HG02571 (cell line): ENCODE results near the gene RPH3AL.

Experiments
- ATAC-seq: cut with Tn5 transposase; IDR thresholded peaks from one replicate; pipeline ENCODE4 v1.9.1; 2021; ENCODE audit warnings: mild to moderate bottlenecking, moderate library complexity; ENCODE audit not compliant: unreplicated experiment

Gene RPH3AL, protein sequence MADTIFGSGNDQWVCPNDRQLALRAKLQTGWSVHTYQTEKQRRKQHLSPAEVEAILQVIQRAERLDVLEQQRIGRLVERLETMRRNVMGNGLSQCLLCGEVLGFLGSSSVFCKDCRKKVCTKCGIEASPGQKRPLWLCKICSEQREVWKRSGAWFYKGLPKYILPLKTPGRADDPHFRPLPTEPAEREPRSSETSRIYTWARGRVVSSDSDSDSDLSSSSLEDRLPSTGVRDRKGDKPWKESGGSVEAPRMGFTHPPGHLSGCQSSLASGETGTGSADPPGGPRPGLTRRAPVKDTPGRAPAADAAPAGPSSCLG

DNA sequence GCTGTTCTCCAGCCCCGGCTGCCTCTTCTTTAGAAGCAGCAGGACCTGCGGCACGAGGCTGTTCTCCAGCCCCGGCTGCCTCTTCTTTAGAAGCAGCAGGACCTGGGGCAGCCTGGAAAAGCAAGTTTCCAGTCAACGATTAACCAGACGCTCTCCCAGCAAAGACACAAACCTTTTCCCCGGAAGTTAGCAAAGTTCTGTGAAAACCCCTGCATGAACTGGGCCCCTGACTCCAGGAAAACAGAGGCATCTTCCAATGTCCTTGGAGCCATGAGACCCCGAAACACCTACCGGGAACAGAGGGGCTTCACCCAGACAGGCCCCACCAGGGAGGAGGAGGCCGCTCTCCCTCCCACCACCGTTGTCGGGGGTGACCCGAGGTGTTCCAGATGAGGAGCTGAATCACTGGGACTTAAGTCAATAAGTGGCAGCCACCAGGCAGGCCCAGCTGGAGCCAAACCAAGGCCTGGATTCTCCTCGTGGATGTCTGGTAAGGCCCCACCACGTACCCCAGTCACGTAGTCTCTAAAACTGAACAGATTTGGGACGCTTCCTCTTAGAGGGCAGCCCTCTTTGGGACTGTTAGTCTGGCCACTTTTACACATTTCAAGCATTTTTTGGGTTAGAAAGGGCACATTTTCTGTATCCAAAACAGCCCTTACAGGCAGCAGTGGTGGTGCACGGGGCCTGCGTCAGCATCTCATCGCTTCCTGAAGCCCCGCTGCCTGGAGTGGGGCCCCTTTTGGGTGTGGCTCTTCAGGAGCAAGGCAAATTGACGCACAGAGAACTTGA lies at the start of gene RPH3AL:
Gene RPH3AL (minus strand): TSS at position 387 of the 792 bp plus-strand sequence. CDS start 25,264 bp downstream, outside the sequence.
- ATAC-seq: no peak

DNA sequence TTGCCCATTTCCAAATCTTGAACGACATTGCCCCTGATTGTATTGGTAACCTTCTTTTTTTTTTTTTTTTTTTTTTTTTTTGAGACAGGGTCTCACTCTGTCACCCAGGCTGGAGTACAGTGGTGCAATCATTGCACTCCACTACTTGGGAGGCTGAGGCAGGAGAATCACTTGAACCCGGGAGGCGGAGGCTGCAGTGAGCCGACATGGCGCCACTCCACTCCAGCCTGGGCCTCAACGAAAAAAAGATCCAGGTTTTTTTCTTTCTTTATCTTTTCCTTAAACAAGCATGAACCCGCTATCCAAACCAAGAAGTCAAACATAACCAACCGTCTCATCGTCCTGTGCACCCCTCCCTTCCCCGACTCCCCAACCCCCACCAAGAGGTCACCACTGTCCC lies 47.6 kb upstream of the RPH3AL start:
- no peak for ATAC-seq

DNA sequence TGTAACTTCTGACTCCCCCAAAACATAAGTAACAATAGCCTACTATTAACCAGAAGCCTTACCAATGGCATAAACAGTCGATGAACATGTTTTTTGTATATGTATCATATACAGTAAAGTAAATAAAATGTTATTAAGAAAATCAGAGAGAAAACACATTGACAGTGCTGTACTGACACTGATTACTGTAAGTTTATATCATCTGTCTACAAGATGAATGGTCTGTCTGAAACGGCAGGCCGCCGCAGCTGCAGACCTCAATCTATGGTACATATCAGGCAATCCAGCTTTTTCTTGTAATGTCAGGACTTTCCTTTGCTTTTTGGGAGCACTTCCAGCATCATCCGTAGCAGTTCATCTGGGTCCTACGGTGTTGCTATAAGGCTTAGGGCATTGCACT lies 44.2 kb upstream of the RPH3AL start:
- ATAC-seq: no peak

DNA sequence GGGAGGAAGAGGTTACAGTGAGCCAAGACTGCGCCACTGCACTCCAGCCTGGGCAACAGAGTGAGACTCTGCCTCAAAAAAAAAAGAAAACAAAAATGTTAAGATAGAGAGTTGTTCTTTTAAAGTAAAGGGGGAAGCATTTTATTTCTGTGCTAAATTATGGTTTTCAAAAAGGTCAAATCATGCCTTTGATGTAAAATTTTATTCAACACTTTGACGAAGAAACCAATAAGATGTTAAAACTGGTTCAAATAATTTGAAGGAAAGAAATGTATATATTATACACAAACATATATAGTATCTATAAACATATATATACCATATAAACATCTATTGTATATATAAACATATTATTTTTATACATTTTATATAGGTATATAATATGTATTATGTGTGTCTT lies 43.4 kb upstream of the RPH3AL start:
- no peak for ATAC-seq

DNA sequence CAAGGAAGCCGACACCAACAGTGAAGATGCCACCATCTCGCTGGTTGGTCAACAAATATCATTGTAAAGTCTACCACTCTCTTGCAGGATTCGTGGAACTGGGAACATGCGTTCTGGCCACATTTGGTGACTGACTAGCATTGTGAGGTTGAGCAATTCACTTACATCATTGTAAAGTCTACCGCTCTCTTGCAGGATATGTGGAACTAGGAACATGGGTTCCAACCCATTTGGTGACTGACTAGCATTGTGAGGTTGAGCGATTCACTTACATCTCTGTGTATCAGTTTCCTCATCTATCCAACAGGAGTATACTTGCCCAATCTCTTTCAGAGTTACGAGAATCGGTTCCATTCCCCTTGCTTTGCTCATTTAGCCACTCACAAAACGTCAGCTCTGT lies 42.6 kb upstream of the RPH3AL start:
- no peak for ATAC-seq

DNA sequence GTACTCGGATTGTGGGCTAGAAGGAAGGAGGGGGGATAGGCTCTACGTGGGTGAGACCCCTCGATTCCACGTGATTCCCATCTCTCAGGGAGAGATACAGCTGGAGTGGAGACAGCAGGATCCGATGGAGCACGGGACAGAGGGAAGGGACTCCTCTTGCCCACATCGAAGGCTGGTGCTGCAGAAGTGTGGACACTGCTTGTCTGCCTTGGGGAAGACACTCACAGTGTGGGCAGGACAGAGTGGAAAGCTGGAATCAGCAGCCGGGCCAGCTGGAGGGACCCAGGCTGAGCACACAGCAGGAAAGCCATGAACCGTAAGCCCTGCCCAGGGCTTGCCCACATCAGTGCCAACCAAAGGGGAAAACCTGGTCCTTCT lies 42.1 kb upstream of the RPH3AL start:
- ATAC-seq: no peak

DNA sequence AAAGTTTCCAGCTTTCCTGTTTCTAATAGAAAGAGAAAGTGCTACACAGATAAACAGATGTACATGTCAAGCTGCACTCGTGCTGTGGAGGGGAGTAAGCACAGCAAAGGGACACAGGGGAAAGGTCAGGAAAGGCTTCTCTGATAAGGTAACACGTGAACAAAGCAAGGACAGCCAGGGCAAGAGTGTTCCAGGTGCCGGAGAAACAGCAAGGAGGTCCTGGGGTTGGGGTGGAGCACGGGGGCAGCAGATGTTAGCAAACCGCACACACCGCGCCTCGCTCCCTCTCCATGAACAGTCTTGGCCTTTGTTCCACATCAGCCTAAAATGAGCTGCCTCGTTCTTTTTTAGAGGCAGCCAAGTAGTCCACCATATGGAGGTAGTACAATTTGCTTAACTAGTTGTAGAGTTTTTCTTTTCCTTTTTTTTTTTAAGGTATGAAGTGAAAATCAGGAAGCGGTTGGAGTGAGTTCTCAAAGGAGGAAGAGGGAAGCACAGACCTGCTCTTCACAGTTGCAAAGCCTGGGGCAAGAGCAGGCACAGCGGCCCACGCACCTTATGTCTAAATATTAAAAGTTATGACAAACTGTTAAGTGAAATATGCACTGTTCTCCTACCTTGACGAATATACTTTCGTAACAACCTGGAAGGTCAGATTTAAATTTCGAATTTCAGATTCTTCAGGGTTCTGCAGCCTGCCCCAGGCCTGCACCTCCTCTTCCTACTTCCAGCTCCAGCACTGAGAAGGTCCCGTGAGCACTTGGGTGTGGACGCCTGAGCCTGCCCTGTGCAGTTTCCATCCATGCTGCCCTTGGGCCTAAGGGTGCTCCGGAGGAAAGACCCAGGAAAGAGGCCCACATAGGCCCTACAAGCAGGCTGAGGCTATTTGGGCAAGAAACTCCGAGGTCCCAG lies 41.5 kb upstream of the RPH3AL start:
- ATAC-seq: no peak

DNA sequence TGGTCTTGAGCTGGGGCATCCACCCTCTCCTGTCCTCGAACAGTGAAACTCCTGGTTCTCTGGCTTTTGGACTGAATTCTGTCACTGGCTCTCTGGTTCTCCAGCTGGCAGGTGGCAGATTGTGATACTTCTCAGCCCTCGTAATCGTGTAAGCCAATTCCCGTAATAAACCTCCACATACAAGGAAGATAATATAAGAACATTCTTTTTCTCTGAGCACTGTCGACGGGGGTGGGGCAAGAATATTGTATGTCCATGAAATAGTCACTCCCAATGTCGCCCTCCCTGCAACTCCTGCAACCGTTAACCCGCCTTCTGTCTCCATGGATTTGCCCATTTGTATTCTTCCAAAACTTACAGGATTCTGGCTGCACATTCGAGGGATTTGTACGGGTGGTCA lies 39.2 kb upstream of the RPH3AL start:
- no peak for ATAC-seq

DNA sequence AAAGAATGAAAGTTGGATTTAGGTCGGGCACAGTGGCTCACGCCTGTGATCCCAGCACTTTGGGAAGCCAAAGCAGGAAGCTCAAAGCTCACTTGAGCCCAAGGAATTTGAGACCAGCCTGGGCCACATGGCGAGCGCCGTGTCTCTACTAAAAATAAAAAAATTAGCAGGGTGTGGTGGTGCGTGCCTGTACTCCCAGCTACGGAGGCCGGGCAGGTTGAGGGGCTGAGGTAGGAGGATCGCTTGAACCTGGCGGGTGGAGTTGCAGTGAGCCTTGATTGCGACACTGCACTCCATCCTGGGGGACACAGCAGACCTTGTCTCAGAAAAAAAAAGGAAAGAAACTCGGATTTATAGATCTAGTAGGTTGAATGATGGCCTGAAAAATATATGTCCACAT lies 37.4 kb upstream of the RPH3AL start:
- ATAC-seq: no peak

DNA sequence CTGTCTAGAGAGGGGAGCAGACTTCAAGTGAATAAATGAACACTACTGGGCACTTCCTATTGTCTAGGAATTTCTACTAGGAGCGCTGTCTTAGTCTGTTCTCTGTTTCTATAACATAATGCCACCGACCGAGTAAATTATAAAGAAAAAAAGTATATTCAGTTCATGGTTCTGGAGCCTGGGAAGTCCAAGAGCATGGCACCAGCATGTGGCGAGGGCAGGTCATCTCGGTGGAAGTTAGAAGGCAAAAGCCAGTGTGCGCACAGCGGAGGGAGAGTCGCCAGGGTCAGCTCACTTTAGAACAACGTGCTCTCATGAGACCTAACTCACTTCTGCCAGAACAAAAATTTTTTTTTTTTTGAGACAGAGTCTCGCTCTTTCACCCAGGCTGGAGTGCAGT lies 35.5 kb upstream of the RPH3AL start:
- ATAC-seq: no peak

DNA sequence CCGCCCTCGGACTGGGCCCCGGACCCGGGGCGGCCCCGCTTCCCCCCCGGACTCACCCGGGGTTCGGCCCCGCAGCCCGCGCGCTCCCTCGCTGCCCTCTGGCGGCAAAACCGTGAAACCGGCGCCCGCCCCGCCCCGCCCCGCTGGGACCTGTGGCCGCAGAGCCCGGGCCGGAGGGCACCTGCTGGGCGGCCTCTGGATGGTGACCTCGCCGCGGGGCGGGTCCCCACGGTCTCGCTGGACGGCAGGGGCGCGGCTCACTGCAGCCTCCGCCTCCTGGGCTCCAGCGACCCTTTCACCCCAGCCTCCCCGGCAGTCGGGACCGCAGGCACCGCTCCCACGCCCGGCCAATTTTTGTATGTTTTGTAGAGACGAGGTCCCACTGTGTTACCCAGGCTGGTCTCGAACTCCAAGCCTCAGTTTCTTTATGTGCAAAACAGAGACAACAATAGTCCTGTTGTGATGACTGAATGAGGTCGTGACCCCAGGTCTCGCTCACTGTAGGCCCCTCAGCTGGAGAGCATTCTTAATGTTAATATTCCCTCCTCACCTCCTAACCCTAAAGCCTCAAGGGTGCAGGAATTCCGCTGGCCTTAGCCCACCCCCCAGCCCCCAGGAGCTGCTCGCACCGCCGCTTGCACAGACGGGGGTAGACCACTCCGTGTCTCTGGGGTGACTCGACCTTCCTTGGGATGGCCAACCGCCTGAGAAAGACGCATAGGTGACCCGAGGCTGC lies 33.7 kb upstream of the RPH3AL start:
- no peak for ATAC-seq

DNA sequence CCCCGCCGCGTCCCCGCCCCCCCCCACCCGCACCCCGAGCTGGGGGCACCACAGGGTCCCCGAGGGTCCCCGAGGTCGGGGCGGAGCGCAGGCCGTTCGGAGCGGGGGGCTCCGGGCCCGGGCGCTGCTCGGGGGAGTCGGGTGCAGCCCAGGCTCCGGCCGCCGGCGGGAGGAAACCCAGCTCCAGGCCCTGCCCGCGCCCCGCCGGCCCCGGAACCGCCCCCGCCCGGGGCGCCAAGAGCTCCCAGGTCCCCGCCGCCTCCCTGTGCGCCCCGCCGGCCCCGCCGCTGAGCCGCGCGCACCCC lies 33.2 kb upstream of the RPH3AL start:
- ATAC-seq: no peak

DNA sequence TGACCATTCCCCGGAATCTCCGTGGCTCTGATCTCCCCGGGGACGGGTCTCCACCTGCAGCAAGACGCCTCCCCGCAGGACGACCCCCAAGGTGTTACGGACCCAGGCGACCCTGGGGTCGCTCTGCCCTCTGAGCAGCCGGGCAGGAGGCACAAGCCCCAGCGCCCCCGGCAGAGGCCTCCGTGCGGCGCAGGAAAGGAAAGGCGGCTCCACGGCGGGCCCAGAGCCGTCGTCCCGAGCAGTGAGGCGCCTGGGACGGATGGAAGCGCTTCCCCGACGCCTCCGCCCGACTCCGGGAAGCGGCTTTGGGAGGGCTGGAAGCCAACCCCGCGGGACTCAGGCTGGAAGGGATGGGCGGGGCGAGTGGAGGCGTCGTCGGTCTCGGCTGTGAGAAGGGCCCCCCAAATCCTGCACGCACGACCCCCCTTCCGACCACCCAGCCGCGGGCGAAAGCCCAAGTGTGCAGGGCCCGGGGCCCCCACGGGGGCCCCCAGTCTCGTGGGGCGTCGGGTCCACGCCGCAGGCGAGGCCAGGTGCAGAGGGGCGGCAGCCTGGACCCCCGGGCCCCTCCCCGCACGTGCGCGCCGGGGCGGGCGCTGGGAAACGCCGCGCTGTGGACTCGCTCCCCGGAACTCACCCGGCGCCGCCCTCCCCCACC lies 32.7 kb upstream of the RPH3AL start:
- no peak for ATAC-seq

DNA sequence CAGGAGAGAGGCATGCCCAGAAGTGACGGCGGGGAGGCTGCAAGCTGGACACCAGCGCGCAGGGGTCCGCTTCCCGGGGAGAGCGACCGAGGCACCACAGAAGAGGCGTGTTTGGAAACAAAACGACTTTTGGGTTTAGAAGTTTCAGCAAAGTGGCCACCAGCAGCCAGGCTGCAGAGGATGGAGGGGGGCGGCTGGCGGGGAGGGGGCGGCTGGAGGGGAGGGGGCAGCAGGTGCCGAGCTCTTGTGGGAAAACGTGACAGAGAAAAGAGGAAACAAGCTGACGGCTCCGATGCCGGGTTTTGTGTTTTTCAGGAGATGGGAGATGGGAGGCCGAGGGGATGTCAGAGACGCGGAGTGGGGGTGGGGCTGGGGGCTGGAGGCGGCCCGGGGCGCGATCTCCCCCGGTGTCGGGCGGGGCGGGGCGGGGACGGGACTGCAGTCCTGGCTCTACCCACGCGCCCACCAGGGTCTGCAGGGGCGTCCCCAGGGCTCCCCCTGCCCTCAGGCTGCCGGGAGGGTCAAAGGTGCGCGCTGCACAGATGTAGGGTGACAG lies 32.1 kb upstream of the RPH3AL start:
- ATAC-seq: no peak

DNA sequence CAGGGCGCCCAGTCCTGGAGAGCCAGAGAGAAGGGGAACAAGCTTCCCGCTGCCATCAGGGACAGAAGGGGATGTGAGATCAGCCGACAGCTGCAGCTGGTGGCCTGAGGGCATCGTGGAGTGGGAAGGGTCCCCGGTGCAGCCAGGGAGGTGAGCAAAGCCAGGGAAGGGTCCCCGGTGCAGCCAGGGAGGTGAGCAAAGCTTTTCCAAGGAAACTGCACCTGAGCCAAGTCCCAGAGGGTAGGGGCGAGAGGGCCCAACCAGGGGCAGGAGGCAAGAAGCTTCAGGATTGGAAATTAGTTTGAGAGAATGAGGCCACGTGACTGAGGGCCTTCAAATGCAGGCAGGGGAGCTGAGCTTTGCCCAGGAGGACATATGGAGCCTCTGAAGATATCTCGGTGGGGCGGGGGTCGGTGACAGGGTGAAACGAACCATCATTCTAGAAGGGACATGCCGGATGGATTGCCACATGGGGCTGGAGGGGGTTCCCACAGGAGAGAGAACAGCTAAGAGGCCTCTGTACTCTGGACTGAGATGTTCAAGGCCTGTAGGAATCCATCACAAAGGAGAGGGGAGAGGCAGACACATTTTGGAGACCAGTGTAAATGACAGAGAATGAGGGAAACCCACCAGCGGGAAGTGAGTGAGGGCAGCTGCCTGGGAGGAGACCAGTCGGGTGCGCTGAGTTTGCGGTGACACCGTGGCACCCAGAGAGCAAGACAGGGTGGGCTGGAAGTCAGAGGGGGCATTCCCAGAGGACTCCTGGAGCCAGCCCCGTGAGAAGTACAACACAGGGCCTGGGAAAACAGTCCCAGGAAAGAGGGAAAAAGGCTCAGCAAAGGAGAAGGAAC lies 31.4 kb upstream of the RPH3AL start:
- no peak for ATAC-seq

DNA sequence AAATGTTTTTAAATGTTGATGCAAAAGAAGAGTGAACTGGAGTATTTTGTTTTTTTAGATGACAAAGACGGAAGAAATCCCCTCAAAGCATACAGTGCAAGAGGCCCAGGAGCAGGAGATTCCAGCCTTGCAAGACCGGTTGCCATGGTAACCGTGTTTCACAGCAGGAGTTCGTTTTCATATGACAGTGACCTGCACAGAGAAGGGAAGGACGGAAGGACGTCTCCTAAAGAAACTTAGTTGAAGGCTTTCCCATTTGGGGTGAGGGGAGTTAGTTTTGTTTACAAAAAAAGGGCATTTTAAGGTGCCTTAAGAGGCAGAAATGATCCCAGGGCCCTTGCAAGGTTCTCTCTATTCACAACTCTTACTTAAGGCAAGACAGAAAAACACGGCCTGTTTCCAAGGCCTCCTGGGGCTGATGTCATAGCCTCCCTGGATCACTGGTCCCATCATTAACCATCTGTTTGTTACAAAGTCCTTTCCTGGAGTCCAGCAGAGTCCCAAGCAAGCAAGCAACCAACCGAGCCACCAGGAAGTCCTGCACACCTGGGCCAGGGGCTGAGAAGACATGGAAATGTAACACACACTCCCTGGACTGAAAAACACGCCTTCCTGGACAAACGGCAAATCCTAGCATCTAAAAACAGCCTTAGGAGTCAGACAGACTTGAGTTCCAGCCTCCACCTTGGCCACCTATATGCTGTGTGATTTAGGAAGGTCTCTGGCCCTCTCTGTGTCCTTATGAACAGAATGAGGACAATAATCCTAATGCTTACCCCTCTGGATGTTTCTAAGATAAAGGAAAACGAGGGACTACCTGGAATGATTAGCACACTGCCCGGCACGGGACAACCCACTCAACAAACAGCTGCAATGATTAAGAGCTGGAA lies 30.3 kb upstream of the RPH3AL start:
- ATAC-seq: no peak

DNA sequence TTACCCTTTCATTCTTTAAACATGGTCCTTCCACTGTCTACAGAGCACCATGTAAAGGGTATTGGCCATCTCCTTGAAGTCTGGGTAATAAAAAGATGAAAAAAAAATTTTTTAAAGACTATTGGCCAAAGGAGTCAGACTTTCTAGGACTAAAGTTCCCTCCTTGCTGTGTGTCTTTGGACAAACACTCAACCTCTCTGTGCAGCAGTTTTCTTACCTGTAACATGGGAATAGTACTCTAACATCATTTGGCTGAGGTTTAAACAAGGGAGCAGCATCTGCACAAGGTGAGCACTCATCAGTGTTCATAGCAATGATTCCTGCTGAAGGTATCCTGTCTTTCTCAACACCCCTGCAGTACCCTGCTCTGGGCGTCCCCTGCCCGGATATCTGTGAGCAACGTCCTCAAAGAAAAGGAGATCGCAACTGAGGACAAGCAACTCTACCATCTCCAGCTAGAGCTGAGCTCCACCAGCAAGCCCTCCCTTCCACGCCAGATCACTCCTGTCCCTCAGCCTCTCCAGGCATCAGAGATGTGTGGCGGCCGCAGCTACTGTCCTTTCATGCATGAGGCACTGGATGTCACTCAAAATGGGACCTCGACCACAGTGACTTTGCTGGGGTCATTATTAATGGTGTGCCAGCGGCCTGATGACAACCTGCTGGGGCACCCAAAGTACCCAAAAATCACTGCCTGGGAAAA lies 29.5 kb upstream of the RPH3AL start:
- ATAC-seq: no peak

DNA sequence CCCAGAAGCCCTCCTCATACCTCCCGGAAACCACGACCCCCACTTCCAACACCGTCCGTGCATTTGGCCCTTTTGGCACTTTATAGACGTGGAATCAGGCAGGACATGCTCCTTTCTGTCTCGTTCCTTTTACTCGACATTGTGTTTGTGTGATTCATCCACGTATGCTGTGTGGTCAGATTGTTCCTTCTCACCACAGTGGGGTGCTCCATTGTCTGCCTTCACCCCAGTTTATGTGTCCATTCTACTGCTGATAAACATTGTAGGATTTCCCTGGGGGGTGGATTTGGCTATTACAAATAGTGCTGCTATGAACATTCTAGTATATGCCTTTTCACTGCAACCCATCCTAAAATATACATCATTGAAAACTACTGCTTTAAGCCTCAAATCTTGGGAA lies 28.9 kb upstream of the RPH3AL start:
- ATAC-seq: no peak
